Chondrocyte (in vitro differentiated cells): ENCODE data around the gene SYT7. TPM values are rescaled to one million over a fixed set of nuclear protein-coding genes. Genes with fewer than 3 reads are reported as not detected.

Experiments
- DNase-seq: peaks from one replicate; pipeline ENCODE4 v3.0.0; 2021; ENCODE audit warnings: mixed read lengths, low spot score
- H3K27ac Mint-ChIP-seq: one replicate; pipeline ENCODE4 v1.8.0; 2021; ENCODE audit warnings: mild to moderate bottlenecking, moderate library complexity, mixed read lengths; ENCODE audit not compliant: unreplicated experiment
- H3K27me3 Mint-ChIP-seq: 2 replicates; pipeline ENCODE4 v1.8.0; 2021; ENCODE audit warnings: low read depth, mixed read lengths
- H3K36me3 Mint-ChIP-seq: 2 replicates; pipeline ENCODE4 v1.8.0; 2021; ENCODE audit warnings: low read depth, mixed read lengths
- H3K4me1 Mint-ChIP-seq: 2 replicates; pipeline ENCODE4 v1.8.0; 2021; ENCODE audit warnings: low read depth, mild to moderate bottlenecking, mixed read lengths
- H3K4me3 Mint-ChIP-seq: one replicate; pipeline ENCODE4 v1.8.0; 2021; ENCODE audit warnings: mild to moderate bottlenecking, moderate library complexity, mixed read lengths; ENCODE audit not compliant: unreplicated experiment
- H3K9me3 Mint-ChIP-seq: 2 replicates; pipeline ENCODE4 v1.8.0; 2021; ENCODE audit warnings: low read depth, mixed read lengths
- CTCF ChIP-seq: fragments of 200-600 bp; sonication (generic); IDR thresholded peaks from 2 replicates; pipeline ENCODE4 v1.5.0; 2021; ENCODE audit warnings: antibody characterized with exemption, mild to moderate bottlenecking, moderate library complexity
- total RNA-seq: library from RNA; stranded (reverse); gene quantifications from 3 replicates; pipeline ENCODE4 v1.2.1, GENCODE V29; 2021

The SYT7 gene
- total RNA-seq, 1 donor from 2014 or later = 1.5 TPM

DNA sequence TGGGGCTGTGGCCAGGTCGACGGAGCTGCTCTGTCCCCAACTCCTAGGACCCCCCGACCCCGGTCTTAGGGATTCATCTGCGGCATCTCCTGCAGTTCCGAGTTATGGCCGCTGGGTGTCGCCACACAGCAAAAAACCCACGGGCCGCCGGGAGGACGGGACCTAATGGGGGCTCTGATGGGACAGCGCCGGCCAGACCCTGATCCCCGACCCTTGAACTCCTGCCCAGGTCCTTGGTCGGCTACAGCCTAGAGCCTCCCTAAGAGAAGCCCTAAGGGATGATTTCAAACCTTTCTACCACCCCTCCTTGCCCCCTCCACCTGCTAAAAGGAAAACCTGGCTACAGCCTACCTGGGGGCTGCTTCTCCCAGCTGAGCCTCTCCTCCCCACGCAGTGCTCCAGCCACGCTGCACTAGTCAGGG, 103.1 kb downstream of the SYT7 start:
- H3K9me3 Mint-ChIP-seq = peaks cover 5% of the 10 kb centered on the region
- DNase-seq = no peak
- peaks cover 9% of the 10 kb centered on the region for H3K36me3 Mint-ChIP-seq
- H3K4me3 Mint-ChIP-seq = no peak overlapping the region
- H3K27ac Mint-ChIP-seq = no peak overlapping the region
- H3K4me1 Mint-ChIP-seq = peaks cover 15% of the 10 kb centered on the region
- TF ChIP-seq CTCF = peak; percentile 98
- peaks cover 15% of the 10 kb centered on the region for H3K27me3 Mint-ChIP-seq

DNA sequence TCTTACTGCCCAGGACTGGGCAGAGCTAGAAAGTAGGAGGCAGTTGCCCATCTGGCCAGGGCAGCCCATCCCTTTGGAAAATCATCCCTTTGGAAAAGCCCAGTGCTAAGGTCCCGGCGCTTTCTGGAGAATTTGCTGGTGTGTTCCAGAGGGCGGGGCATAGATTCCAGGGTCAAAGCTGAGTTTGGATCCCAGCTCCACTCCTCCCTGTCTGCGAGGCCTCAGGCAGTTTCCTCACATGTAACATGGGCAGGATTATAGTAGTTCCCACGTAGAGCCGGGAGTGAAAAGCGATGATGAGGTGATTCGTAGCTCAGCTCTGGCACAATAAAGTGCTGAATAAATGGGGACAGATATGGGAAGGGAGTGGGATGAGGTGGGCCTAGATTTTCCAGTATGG, 103.8 kb downstream of the SYT7 start:
- H3K36me3 Mint-ChIP-seq = peaks cover 9% of the 10 kb centered on the region
- no peak overlapping the region for H3K4me3 Mint-ChIP-seq
- peaks cover 21% of the 10 kb centered on the region for H3K4me1 Mint-ChIP-seq
- no peak for TF ChIP-seq CTCF
- peaks cover 5% of the 10 kb centered on the region for H3K9me3 Mint-ChIP-seq
- H3K27ac Mint-ChIP-seq = no peak overlapping the region
- DNase-seq = no peak
- H3K27me3 Mint-ChIP-seq = peaks cover 14% of the 10 kb centered on the region

- H3K9me3 Mint-ChIP-seq = peaks cover 5% of the 10 kb centered on the region
- TF ChIP-seq CTCF = no peak
Observed at GRCh38 chr11:61476371-61476770, 104.5 kb downstream of the SYT7 start.

GRCh38 chr11:61475433-61475832, 105.4 kb downstream of the SYT7 start:
- H3K27me3 Mint-ChIP-seq = peaks cover 3% of the 10 kb centered on the region
- no peak for DNase-seq
- no peak for TF ChIP-seq CTCF
- peaks cover 25% of the 10 kb centered on the region for H3K4me1 Mint-ChIP-seq
- H3K36me3 Mint-ChIP-seq = peaks cover 13% of the 10 kb centered on the region
- peaks cover 5% of the 10 kb centered on the region for H3K9me3 Mint-ChIP-seq
- H3K27ac Mint-ChIP-seq = no peak overlapping the region
- no peak overlapping the region for H3K4me3 Mint-ChIP-seq

More at GRCh38 chr11:61476371-61476770, 104.5 kb downstream of the SYT7 start:
- no peak for DNase-seq
- H3K27ac Mint-ChIP-seq = no peak overlapping the region
- no peak overlapping the region for H3K4me3 Mint-ChIP-seq
- peaks cover 9% of the 10 kb centered on the region for H3K36me3 Mint-ChIP-seq
- H3K4me1 Mint-ChIP-seq = peaks cover 25% of the 10 kb centered on the region
- H3K27me3 Mint-ChIP-seq = peaks cover 8% of the 10 kb centered on the region

DNA sequence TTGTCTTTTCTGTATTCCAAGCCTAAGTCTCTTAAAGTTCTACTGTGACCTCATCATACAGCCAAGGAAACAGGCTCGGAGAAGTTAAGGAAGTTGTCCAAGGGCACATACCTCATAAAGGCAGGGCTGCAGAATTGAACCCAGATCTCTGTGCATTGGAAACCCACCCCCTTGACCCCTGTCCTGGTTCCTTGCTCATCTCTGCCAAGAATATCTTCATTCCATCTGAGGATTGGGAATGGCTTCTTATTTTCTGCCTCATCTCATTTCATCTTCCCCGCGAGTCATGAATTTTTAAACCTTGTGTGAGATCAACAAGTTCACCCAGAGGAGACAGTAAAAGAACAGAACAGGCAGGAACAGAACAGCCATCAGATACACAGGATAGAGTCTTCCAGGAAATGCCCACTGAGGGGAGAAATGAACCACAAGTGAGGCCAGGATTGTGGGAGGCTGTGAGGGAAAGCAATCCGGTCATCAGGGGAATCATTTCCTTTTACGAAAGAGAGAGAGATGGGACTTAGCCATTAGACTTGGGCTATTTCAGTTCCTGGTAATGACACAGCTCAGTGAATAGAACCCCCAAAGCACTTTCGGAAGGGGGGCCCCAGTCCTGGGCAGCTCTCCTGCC, 106.7 kb downstream of the SYT7 start:
- Mint-ChIP-seq H3K4me3 (no peak overlapping the region), H3K36me3 (peaks cover 16% of the 10 kb centered on the region), H3K27ac (no peak overlapping the region), H3K4me1 (peaks cover 25% of the 10 kb centered on the region), H3K9me3 (peaks cover 5% of the 10 kb centered on the region), H3K27me3 (no peaks in the 10 kb centered on the region)
- no peak for TF ChIP-seq CTCF
- no peak for DNase-seq
